Karpas-422 (cell line): Measurements from ENCODE around the gene RNF144A. TPM values are rescaled to one million over a fixed set of nuclear protein-coding genes. Genes with fewer than 3 reads are reported as not detected.
A peak's percentile ranks its signal among the peaks of the same experiment; 100 is the strongest.

ENCODE experiments used
- DNase-seq: peaks from one replicate; pipeline ENCODE4 v3.0.0-alpha.2; 2015
- H2AFZ ChIP-seq: fragments of 200-600 bp; sonication (generic); 2 replicates; pipeline ENCODE4 v1.6.1; 2014; ENCODE audit warnings: antibody characterized with exemption, low read length, mixed read lengths
- H3K27ac ChIP-seq: fragments of 200-600 bp; sonication (generic); 2 replicates; pipeline ENCODE4 v1.5.1; 2014; ENCODE audit warnings: mild to moderate bottlenecking, low read length, moderate library complexity
- H3K27me3 ChIP-seq: fragments of 200-600 bp; sonication (generic); 2 replicates; pipeline ENCODE4 v1.6.1; 2014; ENCODE audit warnings: low read length, mixed read lengths
- H3K36me3 ChIP-seq: fragments of 200-600 bp; sonication (generic); 2 replicates; pipeline ENCODE4 v1.6.1; 2014; ENCODE audit warnings: low read length, mixed read lengths; ENCODE audit not compliant: insufficient read depth
- H3K4me1 ChIP-seq: fragments of 200-600 bp; sonication (generic); 2 replicates; pipeline ENCODE4 v1.6.1; 2014; ENCODE audit warnings: mild to moderate bottlenecking, low read length, mixed read lengths
- H3K4me2 ChIP-seq: fragments of 200-600 bp; sonication (generic); 2 replicates; pipeline ENCODE4 v1.6.1; 2014; ENCODE audit warnings: low read length, low read depth, mild to moderate bottlenecking; ENCODE audit not compliant: poor library complexity, severe bottlenecking
- H3K4me3 ChIP-seq: fragments of 200-600 bp; sonication (generic); 2 replicates; pipeline ENCODE4 v1.5.1; 2014; ENCODE audit warnings: mild to moderate bottlenecking, antibody characterized with exemption, low read length, mixed read lengths
- H3K79me2 ChIP-seq: fragments of 200-600 bp; sonication (generic); 2 replicates; pipeline ENCODE4 v1.6.1; 2014; ENCODE audit warnings: mild to moderate bottlenecking, low read length, mixed read lengths
- H3K9ac ChIP-seq: fragments of 200-600 bp; sonication (generic); 2 replicates; pipeline ENCODE4 v1.6.0; 2014; ENCODE audit warnings: low read length
- H3K9me2 ChIP-seq: fragments of 200-600 bp; sonication (generic), shearing (Covaris generic); replicated peaks from 2 replicates; pipeline ENCODE4 v1.6.0; 2014; ENCODE audit warnings: mild to moderate bottlenecking, low read length, moderate library complexity; ENCODE audit not compliant: insufficient read depth
- H3K9me3 ChIP-seq: fragments of 300-700, 200-600 bp; sonication (generic); 2 replicates; pipeline ENCODE4 v1.6.1; 2014; ENCODE audit warnings: low read length, mixed read lengths
- H4K20me1 ChIP-seq: fragments of 200-600 bp; sonication (generic); 2 replicates; pipeline ENCODE4 v1.6.1; 2014; ENCODE audit warnings: mild to moderate bottlenecking, antibody characterized with exemption, low read length, low read depth; ENCODE audit not compliant: insufficient read depth
- total RNA-seq: library from RNA; depleted of rRNA; stranded (reverse); fragments of >200 nt; shearing (Covaris generic); gene quantifications from 2 replicates; pipeline ENCODE4 v1.2.3, GENCODE V29; 2014; ENCODE audit warnings: low replicate concordance; rRNA removed

RNF144A gene
- total RNA-seq, 1 experiment from 2014 or later, result 0.07 TPM

- Histone ChIP-seq H3K27ac (no peak overlapping the region), H3K4me1 (no peaks in the 10 kb centered on the region), H3K79me2 (no peaks in the 10 kb centered on the region), H2AFZ (no peak overlapping the region), H3K9ac (no peak overlapping the region), H4K20me1 (no peaks in the 10 kb centered on the region), H3K27me3 (no peaks in the 10 kb centered on the region), H3K36me3 (no peaks in the 10 kb centered on the region), H3K9me3 (no peaks in the 10 kb centered on the region), H3K4me2 (no peak overlapping the region), H3K9me2 (no peaks in the 10 kb centered on the region), H3K4me3 (no peak overlapping the region)
- DNase-seq, result no peak
Observed at GRCh38 chr2:7077660-7078267, 160.6 kb downstream of the RNF144A start.

- no peak overlapping the region for H3K27ac ChIP-seq
Observed at GRCh38 chr2:7083580-7084509, 166.6 kb downstream of the RNF144A start.

GRCh38 chr2:7084601-7085000 is 167.4 kb downstream of the RNF144A start:
- no peak overlapping the region for H2AFZ ChIP-seq
- no peaks in the 10 kb centered on the region for H4K20me1 ChIP-seq
- H3K27ac ChIP-seq, result no peak overlapping the region
- H3K9me2 ChIP-seq, result no peaks in the 10 kb centered on the region
- no peaks in the 10 kb centered on the region for H3K27me3 ChIP-seq
- H3K4me1 ChIP-seq, result no peaks in the 10 kb centered on the region
- no peak overlapping the region for H3K9ac ChIP-seq
- DNase-seq, result no peak
- no peaks in the 10 kb centered on the region for H3K79me2 ChIP-seq
- H3K4me3 ChIP-seq, result no peak overlapping the region
- no peaks in the 10 kb centered on the region for H3K36me3 ChIP-seq
- no peaks in the 10 kb centered on the region for H3K9me3 ChIP-seq
- no peak overlapping the region for H3K4me2 ChIP-seq

More at GRCh38 chr2:7083580-7084509, 166.6 kb downstream of the RNF144A start:
- no peak overlapping the region for H3K4me3 ChIP-seq
- H4K20me1 ChIP-seq, result no peaks in the 10 kb centered on the region
- no peaks in the 10 kb centered on the region for H3K4me1 ChIP-seq
- H3K9ac ChIP-seq, result no peak overlapping the region
- H3K9me3 ChIP-seq, result no peaks in the 10 kb centered on the region
- no peaks in the 10 kb centered on the region for H3K79me2 ChIP-seq
- no peak overlapping the region for H2AFZ ChIP-seq
- no peaks in the 10 kb centered on the region for H3K36me3 ChIP-seq
- DNase-seq, result peak; percentile 82
- H3K9me2 ChIP-seq, result no peaks in the 10 kb centered on the region
- H3K27me3 ChIP-seq, result no peaks in the 10 kb centered on the region
- H3K4me2 ChIP-seq, result no peak overlapping the region

DNA sequence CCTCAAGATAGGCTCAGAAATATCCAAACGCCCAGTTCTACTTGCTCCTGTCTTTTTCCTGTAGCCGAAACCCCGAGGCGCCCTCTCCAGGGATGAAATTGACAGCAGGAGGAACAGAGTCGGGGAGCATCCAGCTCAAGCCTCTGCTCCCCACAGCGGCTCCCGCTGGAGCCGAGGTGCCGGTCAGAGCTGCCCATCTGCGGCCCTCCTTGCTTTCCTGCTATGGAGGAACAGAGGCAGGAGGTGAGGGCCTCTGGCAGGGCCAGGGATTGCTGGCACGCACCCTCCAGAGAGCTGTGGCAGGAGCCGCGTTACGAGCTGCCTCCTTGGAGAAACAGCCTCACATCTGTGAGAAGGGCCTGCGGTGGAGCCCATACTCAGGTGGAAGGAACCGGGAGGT is 172.1 kb downstream of the RNF144A start:
- H3K36me3 ChIP-seq, result no peaks in the 10 kb centered on the region
- H3K4me2 ChIP-seq, result no peak overlapping the region
- DNase-seq, result no peak
- no peak overlapping the region for H2AFZ ChIP-seq
- H3K9me3 ChIP-seq, result no peaks in the 10 kb centered on the region
- H3K27ac ChIP-seq, result no peak overlapping the region
- H3K27me3 ChIP-seq, result no peaks in the 10 kb centered on the region
- H3K9me2 ChIP-seq, result no peaks in the 10 kb centered on the region
- no peaks in the 10 kb centered on the region for H3K79me2 ChIP-seq
- H3K4me3 ChIP-seq, result no peak overlapping the region
- no peaks in the 10 kb centered on the region for H4K20me1 ChIP-seq
- no peaks in the 10 kb centered on the region for H3K4me1 ChIP-seq
- H3K9ac ChIP-seq, result no peak overlapping the region

DNA sequence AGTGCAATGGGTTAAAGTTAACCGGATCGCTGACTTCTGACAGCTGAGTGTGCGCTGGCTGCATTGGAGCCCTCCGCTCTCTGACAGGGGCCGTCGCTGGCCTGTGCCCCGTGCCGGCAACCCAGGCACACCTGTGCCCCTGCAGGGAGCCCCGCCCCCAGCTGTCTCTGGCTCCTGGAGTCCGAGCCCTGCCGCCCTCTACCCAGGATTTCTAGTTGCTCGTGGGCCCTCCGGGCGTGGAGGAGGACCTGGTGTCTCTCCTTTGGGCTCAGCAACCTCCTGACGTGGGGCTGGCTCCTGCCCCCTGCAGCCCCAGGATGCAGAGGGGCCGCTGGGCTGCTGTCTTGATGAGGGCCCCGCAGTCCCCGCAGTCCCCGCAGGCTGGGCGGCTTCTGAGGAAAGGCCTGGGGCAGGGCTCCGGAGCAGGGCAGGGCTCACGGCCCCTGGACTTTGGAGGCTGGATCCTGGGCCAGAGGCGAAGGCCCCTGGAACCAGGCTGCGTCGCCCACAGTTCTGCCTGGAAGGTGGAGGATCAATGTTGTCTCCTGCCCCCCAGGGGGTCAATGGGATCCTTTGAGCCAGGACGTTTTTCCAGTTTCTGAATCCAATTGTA is 172.8 kb downstream of the RNF144A start:
- H3K9me2 ChIP-seq, result no peaks in the 10 kb centered on the region
- H3K4me3 ChIP-seq, result no peak overlapping the region
- no peak overlapping the region for H3K4me2 ChIP-seq
- DNase-seq, result no peak
- H3K4me1 ChIP-seq, result no peaks in the 10 kb centered on the region
- H3K9me3 ChIP-seq, result no peaks in the 10 kb centered on the region
- H2AFZ ChIP-seq, result no peak overlapping the region
- no peak overlapping the region for H3K9ac ChIP-seq
- no peak overlapping the region for H3K27ac ChIP-seq
- H4K20me1 ChIP-seq, result no peaks in the 10 kb centered on the region
- H3K36me3 ChIP-seq, result no peaks in the 10 kb centered on the region
- no peaks in the 10 kb centered on the region for H3K79me2 ChIP-seq
- H3K27me3 ChIP-seq, result no peaks in the 10 kb centered on the region

GRCh38 chr2:7093376-7093775 is 176.2 kb downstream of the RNF144A start:
- no peak overlapping the region for H3K27ac ChIP-seq
- peaks cover 4% of the 10 kb centered on the region for H3K4me1 ChIP-seq
- H3K36me3 ChIP-seq, result no peaks in the 10 kb centered on the region
- no peak for DNase-seq
- no peaks in the 10 kb centered on the region for H3K9me2 ChIP-seq
- H3K79me2 ChIP-seq, result no peaks in the 10 kb centered on the region
- H3K9me3 ChIP-seq, result no peaks in the 10 kb centered on the region
- no peak overlapping the region for H3K4me3 ChIP-seq
- no peaks in the 10 kb centered on the region for H3K27me3 ChIP-seq
- no peak overlapping the region for H2AFZ ChIP-seq
- H3K9ac ChIP-seq, result no peak overlapping the region
- no peaks in the 10 kb centered on the region for H4K20me1 ChIP-seq
- H3K4me2 ChIP-seq, result no peak overlapping the region

Other genes with a start within 250 kb of the RNF144A start
- 18.8 and 26.6 TPM in 2 replicates for gene CMPK2, start 51.5 kb upstream of the RNF144A start, total RNA-seq
- gene RSAD2, start 39.6 kb upstream of the RNF144A start, total RNA-seq, result 2.7 and 12.4 TPM in 2 replicates